UCSD-AML1 (cell line): ENCODE data around the gene DRD5.
A peak's percentile ranks its signal among the peaks of the same experiment; 100 is the strongest.
"Not testable (repeated sequence)": the region's sequence is repeated elsewhere in the genome, so short reads cannot be mapped to it uniquely, and the experiment has no call there.

Source experiments
- DNase-seq: peaks from one replicate; lab custom pipeline; 2025; ENCODE audit not compliant: unreplicated experiment; lab: John Stamatoyannopoulos, UW

DRD5 gene

GRCh38 chr4:9781343-9782135, at the start of gene DRD5:
Gene DRD5, plus strand, starts transcription at chr4:9781634. Its CDS starts 396 bp downstream, at chr4:9782030.
- DNase-seq, result no peak

GRCh38 chr4:9732256-9732655, 49.2 kb upstream of the DRD5 start:
- DNase-seq, result not testable (repeated sequence)

GRCh38 chr4:9735515-9735914, 45.9 kb upstream of the DRD5 start:
- no peak for DNase-seq

GRCh38 chr4:9737280-9737679, 44.2 kb upstream of the DRD5 start:
- not testable (repeated sequence) for DNase-seq

GRCh38 chr4:9743789-9744188, 37.6 kb upstream of the DRD5 start:
- DNase-seq, result not testable (repeated sequence)

- no peak for DNase-seq
Measured at GRCh38 chr4:9745782-9746181, 35.7 kb upstream of the DRD5 start.

GRCh38 chr4:9758641-9759317, 22.7 kb upstream of the DRD5 start:
- DNase-seq, result no peak

- peak; percentile 46 for DNase-seq
Measured at GRCh38 chr4:9762823-9763475, 18.5 kb upstream of the DRD5 start.

GRCh38 chr4:9764155-9764696, 17.2 kb upstream of the DRD5 start:
- no peak for DNase-seq

GRCh38 chr4:9765091-9765490, 16.3 kb upstream of the DRD5 start:
- peak; percentile 32 for DNase-seq

- no peak for DNase-seq
Measured at GRCh38 chr4:9769321-9769720, 12.1 kb upstream of the DRD5 start.

GRCh38 chr4:9771034-9771433, 10.4 kb upstream of the DRD5 start:
- DNase-seq, result no peak

GRCh38 chr4:9773471-9773870, 8.0 kb upstream of the DRD5 start:
- no peak for DNase-seq

- no peak for DNase-seq
Measured at GRCh38 chr4:9782136-9782436, 652 bp downstream of the DRD5 start.

GRCh38 chr4:9785891-9786290, 4.5 kb downstream of the DRD5 start:
- not testable (repeated sequence) for DNase-seq

GRCh38 chr4:9792381-9792780, 10.9 kb downstream of the DRD5 start:
- DNase-seq, result no peak

- DNase-seq, result not testable (repeated sequence)
Measured at GRCh38 chr4:9796641-9797040, 15.2 kb downstream of the DRD5 start.

GRCh38 chr4:9800848-9801247, 19.4 kb downstream of the DRD5 start:
- DNase-seq, result no peak

- DNase-seq, result no peak
Measured at GRCh38 chr4:9804918-9805317, 23.5 kb downstream of the DRD5 start.

- no peak for DNase-seq
Measured at GRCh38 chr4:9808077-9808476, 26.6 kb downstream of the DRD5 start.

GRCh38 chr4:9811806-9812205, 30.4 kb downstream of the DRD5 start:
- no peak for DNase-seq
